Esophagus squamous epithelium (tissue), 5 donors: ENCODE data around the gene EXOSC7. TPM values are rescaled to one million over a fixed set of nuclear protein-coding genes. Genes with fewer than 3 reads are reported as not detected.

Source experiments
- DNase-seq: peaks from one replicate; lab custom pipeline; 2025; lab: John Stamatoyannopoulos, UW
- H3K27ac ChIP-seq, 4 donors: fragments of 200-600 bp; sonication (generic); one replicate each; pipeline ENCODE4 v1.5.1; 2016 to 2019; ENCODE audit warnings: mild to moderate bottlenecking in 1 of 4
- H3K27me3 ChIP-seq, 4 donors: fragments of 200-600 bp; sonication (generic); 1 replicate in 3 of 4; 2 replicates in 1 of 4; pipeline versions ENCODE4 v1.5.1 to v1.6.0; 2017 to 2021; ENCODE audit warnings: antibody characterized with exemption in 1 of 4
- H3K36me3 ChIP-seq, 3 donors: fragments of 200-600 bp; sonication (generic); one replicate each; pipeline ENCODE4 v1.5.1; 2016 to 2019
- H3K4me1 ChIP-seq, 3 donors: fragments of 200-600 bp; sonication (generic); one replicate each; pipeline ENCODE4 v1.5.1; 2017 to 2019
- H3K4me3 ChIP-seq, 4 donors: fragments of 200-600 bp; sonication (generic); 1 replicate in 3 of 4; 2 replicates in 1 of 4; pipeline ENCODE4 v1.5.1; 2016 to 2019; ENCODE audit warnings: mild to moderate bottlenecking in 2 of 4, moderate library complexity in 1 of 4
- H3K9me3 ChIP-seq, 3 donors: fragments of 200-600 bp; sonication (generic); one replicate each; pipeline ENCODE4 v1.5.1; 2016 to 2019
- CTCF ChIP-seq, 6 experiments: fragments of 450-650 bp in 4 of 6; fragments of 200-600 bp in 2 of 6; sonication (generic) in 2 of 6; IDR thresholded peaks; one replicate each; pipeline ENCODE4 v1.5.1; 2016 to 2019; ENCODE audit warnings: antibody characterized with exemption in 6 of 6, mild to moderate bottlenecking in 4 of 6, moderate library complexity in 4 of 6
- POLR2A ChIP-seq, 4 donors: fragments of 450-650 bp; IDR thresholded peaks; one replicate each; pipeline ENCODE4 v1.6.1; 2017; ENCODE audit warnings: antibody characterized with exemption in 4 of 4, mild to moderate bottlenecking in 4 of 4, moderate library complexity in 3 of 4
- WGBS, 2 donors: methylation state at CpG; one replicate each; pipeline ENCODE4 v1.1.5; 2018; 5-methylcytosine and 5-hydroxymethylcytosine counted together
- intact Hi-C: fragments of 100-400 bp; cut with DNase I; formaldehyde crosslinking; loops from one replicate; pipeline ENCODE4 v1.15.0; 2022
- total RNA-seq, 4 donors: library from RNA; depleted of rRNA; stranded (reverse); fragments of >200 nt; gene quantifications; one replicate each; pipeline ENCODE4 v1.1.0, GENCODE V29; 2016
- donor health status: DM: yes; HTN: yes; CAD: no.

The EXOSC7 gene
- total RNA-seq, 4 donors from 2014 or later: 28.8 to 59.9 (median 47.6) TPM

GRCh38 chr3:44965165-44965564 lies 10.9 kb upstream of the EXOSC7 start:
- no peaks in the 10 kb centered on the region for H3K36me3 ChIP-seq
- peaks cover 45 to 98% (median 61%) of the 10 kb centered on the region in 3 donors for H3K4me1 ChIP-seq
- 67 to 100% methylated on average over 1 of the region's 3 CpGs for WGBS, 2 donors
- TF ChIP-seq CTCF (IDR thresholded peaks at IDR 0.05) (no peak), POLR2A (IDR thresholded peaks at IDR 0.05) (no peak)
- H3K9me3 ChIP-seq: no peaks in the 10 kb centered on the region
- no peaks in the 10 kb centered on the region for H3K27me3 ChIP-seq
- intact Hi-C loops: no loop called here
- H3K4me3 ChIP-seq: no peak overlapping the region
- peak overlapping the region in 2 of 4 donors; percentile 78 to 83 for H3K27ac ChIP-seq
- no peak for DNase-seq

DNA sequence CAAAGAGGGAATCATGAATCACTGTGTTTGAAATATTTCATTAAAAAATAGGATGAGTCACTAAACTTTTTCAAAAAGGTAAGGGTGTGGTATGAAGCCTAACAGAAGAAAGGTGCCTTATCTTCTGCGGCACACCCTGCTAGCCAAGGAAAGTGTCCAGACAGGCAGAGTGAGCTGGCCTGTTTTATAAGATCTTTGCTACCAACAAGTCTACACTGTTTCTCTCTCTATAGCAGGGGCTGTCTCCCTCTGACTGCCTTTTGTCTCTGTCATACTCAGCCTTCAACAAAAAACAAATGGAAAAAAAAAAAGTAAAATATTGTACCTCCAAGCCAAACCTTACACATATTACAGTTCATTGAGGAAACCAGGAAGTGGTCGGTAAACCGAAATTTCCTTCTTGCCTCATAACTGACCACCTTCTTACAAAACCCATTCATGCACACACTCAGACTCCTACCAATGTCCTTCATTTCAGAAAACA lies 9.2 kb upstream of the EXOSC7 start:
- H3K4me1 ChIP-seq: peaks cover 50 to 97% (median 59%) of the 10 kb centered on the region in 3 donors
- no peak for TF ChIP-seq POLR2A (IDR thresholded peaks at IDR 0.05)
- no peak for TF ChIP-seq CTCF (IDR thresholded peaks at IDR 0.05)
- H3K27ac ChIP-seq: peak overlapping the region; percentile 57 to 83 (median 73)

GRCh38 chr3:44968447-44968858 lies 7.6 kb upstream of the EXOSC7 start:
- H3K4me3 ChIP-seq: no peak overlapping the region
- peak overlapping the region; percentile 23 to 83 (median 73) for H3K27ac ChIP-seq
- intact Hi-C loops: no loop called here
- H3K9me3 ChIP-seq: no peaks in the 10 kb centered on the region
- 60 to 70% methylated on average over 6 of the region's 6 CpGs for WGBS, 2 donors
- DNase-seq: no peak
- H3K36me3 ChIP-seq: peaks cover 0 to 4% (median 0%) of the 10 kb centered on the region in 3 donors
- H3K4me1 ChIP-seq: peaks cover 49 to 96% (median 50%) of the 10 kb centered on the region in 3 donors
- no peaks in the 10 kb centered on the region for H3K27me3 ChIP-seq
- no peak for TF ChIP-seq POLR2A (IDR thresholded peaks at IDR 0.05)
- TF ChIP-seq CTCF (IDR thresholded peaks at IDR 0.05): no peak

More for the DNA sequence above, 9.2 kb upstream of the EXOSC7 start:
- H3K36me3 ChIP-seq: no peaks in the 10 kb centered on the region
- 20 to 37% methylated on average over 3 of the region's 3 CpGs for WGBS, 2 donors
- no peaks in the 10 kb centered on the region for H3K9me3 ChIP-seq
- H3K27me3 ChIP-seq: no peaks in the 10 kb centered on the region
- H3K4me3 ChIP-seq: no peak overlapping the region
- no peak for DNase-seq
- intact Hi-C loops: no loop called here

DNA sequence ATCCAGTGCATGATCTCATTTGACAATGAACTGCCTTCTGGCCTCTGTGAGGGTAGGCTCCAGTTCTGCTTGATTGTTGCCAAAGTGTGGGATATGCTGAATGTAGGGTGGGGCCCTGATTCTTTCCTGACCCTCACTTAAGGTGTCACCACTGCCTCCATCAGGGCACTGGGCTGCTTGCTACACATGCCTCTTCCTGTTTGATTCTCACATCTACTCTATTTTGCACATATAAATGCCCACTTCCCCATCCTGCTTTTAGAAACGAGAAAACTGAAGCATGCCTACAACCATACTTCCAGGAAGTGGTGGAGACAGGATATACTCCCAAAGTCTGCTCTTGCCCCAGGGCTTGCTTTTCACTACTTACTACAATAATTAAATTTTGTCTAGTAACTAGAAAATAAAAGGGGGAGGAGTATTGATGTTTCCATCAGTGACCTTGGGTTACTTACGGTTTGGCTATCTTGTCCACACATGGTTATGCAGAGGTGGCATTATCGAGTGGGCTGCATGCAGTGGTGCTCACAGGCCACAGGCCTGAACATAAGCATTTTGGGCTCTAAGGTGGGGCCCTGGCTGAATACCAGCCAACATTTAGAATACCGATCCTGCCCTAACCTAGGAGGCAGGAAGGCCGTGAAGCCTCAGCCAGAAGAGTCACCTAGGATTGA lies 6.8 kb upstream of the EXOSC7 start:
- H3K27ac ChIP-seq: peak overlapping the region in 2 of 4 donors; percentile 35 to 78
- peaks cover 0 to 6% (median 0%) of the 10 kb centered on the region in 3 donors for H3K36me3 ChIP-seq
- intact Hi-C loops: no loop called here
- 60 to 69% methylated on average over 3 to 5 of the region's 5 CpGs for WGBS, 2 donors
- H3K4me1 ChIP-seq: peaks cover 42 to 96% (median 46%) of the 10 kb centered on the region in 3 donors
- DNase-seq: no peak
- H3K4me3 ChIP-seq: no peak overlapping the region
- no peaks in the 10 kb centered on the region for H3K27me3 ChIP-seq
- no peak for TF ChIP-seq CTCF (IDR thresholded peaks at IDR 0.05)
- TF ChIP-seq POLR2A (IDR thresholded peaks at IDR 0.05): no peak
- H3K9me3 ChIP-seq: no peaks in the 10 kb centered on the region

DNA sequence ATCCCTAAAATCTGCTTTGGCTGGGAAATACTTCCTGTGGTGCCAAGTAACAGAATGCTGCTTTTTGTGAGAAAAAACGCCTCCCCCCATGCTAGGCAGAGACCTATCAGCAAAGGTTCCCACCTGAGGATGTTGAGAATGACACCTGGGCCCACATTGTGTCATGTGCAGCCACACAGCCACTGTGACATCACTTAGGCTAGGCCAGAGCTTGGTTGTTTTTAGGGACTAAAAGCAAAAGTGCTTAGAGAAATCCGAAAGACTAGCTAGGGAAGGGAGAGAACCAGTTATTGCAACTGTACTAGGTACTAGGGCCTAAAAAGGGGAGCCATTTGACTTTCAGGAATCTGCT lies 6.2 kb upstream of the EXOSC7 start:
- no peak for DNase-seq
- Histone ChIP-seq H3K9me3 (no peaks in the 10 kb centered on the region), H3K4me3 (no peak overlapping the region), H3K4me1 (peaks cover 44 to 96% (median 48%) of the 10 kb centered on the region in 3 donors), H3K36me3 (peaks cover 0 to 6% (median 0%) of the 10 kb centered on the region in 3 donors), H3K27ac (peak overlapping the region in 2 of 4 donors; percentile 35 to 78), H3K27me3 (no peaks in the 10 kb centered on the region)
- TF ChIP-seq CTCF (IDR thresholded peaks at IDR 0.05) (no peak), POLR2A (IDR thresholded peaks at IDR 0.05) (no peak)
- WGBS, 2 donors: 50 to 66% methylated on average over 2 of the region's 2 CpGs
- intact Hi-C loops: no loop called here
